GM12873 (cell line): ENCODE results near the gene ASB4.

Experiments used
- TF ChIP-seq, protein P1 (sequence below): IDR thresholded peaks from 2 replicates; pipeline ENCODE4 v1.5.1; 2012; ENCODE audit warnings: low read depth, mild to moderate bottlenecking, moderate library complexity, low read length, control low read depth; ENCODE audit not compliant: insufficient read depth; ENCODE audit errors: missing control alignments

ASB4 gene

DNA sequence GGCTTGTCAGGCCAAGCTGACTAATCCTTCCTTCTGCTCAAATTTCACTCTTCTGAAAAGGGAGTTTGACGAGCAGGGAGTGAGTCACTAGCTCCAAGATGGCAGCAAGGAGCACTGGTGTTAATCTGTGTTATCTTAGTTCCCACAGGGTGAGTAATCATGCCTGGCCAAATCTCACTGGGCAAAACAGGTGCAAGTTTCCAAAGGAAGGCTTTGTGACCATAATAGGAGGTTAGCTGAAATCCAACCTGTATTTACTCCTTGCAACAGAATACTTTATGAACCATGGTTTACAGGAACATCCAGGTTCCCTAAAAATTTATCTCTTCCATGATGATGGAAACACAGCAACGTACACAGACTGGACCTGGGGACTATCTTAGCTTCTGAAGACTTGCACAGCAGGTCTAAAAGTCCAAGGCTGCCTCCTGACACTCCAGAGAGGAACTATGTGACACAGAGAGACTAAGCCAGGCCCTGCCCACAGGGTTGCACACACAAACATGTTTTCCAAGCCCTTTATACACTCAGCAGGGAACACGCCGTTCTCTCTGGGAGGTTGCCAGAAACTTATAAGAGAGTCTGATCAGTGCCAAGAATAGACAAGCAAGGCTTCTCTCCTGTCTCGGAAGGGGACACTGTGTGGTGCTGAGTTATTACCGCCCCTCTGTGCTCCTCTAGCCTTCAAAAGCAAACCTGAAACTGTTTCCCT, 64.2 kb downstream of the ASB4 start:
- TF ChIP-seq, protein P1, sequence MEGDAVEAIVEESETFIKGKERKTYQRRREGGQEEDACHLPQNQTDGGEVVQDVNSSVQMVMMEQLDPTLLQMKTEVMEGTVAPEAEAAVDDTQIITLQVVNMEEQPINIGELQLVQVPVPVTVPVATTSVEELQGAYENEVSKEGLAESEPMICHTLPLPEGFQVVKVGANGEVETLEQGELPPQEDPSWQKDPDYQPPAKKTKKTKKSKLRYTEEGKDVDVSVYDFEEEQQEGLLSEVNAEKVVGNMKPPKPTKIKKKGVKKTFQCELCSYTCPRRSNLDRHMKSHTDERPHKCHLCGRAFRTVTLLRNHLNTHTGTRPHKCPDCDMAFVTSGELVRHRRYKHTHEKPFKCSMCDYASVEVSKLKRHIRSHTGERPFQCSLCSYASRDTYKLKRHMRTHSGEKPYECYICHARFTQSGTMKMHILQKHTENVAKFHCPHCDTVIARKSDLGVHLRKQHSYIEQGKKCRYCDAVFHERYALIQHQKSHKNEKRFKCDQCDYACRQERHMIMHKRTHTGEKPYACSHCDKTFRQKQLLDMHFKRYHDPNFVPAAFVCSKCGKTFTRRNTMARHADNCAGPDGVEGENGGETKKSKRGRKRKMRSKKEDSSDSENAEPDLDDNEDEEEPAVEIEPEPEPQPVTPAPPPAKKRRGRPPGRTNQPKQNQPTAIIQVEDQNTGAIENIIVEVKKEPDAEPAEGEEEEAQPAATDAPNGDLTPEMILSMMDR, result no peak

DNA sequence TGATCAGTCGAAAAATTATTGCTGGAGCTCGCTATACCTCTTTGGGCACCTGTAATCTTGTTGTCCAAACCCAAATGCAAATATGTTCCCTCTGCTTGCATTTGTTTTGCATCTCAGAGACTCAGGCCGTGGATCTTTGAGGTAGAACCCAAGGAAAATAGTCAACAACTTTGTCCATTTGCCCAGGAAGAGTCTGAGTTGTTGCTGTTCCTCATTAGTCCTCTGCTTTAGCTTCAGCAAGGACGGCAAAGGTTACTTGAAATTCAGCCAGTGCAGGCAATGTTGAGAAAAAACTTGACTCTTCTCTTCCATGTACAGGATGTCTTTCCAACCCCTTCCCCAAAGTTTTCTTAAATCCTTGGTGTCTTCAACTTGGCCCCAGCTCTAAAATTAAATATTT, 64.8 kb downstream of the ASB4 start:
- TF ChIP-seq, protein P1, result no peak

DNA sequence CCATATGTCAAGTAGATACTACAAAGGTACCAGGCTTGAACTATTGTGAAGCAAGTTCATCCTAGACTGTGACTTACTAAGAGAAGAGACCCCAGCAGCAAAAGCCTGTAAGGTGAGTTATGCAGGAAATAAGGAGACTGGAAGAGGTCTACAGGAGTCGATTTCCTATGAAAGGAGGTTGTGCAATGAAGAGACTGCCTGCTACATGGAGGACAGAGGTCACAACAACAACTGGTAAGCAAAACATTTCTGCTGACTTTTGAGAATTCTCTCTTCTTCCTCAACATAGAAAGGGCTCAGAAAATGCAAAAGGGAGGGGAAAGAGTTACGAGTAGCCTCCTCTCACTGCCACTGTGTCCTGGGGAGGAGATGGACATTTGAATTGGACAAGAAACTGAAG, 68.2 kb downstream of the ASB4 start:
- TF ChIP-seq, protein P1, result no peak

DNA sequence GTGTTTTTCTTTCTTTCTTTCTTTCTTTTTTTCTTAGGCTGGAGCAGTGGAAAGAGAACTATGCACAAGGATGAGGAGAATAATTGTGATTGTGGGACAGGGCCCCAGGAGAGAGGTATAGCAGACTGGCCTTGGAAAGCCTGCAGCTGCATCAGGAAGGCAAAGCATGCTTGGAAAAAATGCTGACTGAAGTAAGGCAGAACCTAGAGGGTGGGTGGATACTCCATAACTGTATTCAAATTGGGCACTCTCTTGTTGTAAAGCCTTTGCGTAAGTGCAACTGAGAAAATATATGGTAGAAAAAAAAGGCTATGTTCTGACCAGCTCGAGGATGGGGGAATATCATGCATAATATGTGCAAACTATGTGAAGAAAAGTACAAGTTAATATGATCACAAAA, 71.0 kb downstream of the ASB4 start:
- TF ChIP-seq, protein P1, result no peak

DNA sequence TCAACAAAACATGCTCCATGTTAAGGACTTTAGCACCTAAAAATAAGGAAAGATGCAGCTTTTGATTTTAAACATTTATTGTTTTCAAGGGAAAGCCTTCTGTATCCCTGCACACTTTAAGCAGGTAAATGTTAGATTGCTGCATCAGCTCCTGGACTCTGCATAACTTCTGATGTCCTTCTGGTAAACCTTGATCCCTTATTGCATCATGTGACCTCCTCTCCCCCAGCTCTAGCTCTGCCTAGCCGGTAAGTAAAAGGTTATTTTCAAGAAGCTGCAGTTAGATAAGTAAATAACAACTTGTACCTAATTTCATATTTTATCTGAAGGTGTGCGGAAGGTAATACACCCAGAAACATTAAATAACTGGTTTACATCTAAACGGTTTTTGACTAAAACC, 73.1 kb downstream of the ASB4 start:
- TF ChIP-seq, protein P1, result no peak

DNA sequence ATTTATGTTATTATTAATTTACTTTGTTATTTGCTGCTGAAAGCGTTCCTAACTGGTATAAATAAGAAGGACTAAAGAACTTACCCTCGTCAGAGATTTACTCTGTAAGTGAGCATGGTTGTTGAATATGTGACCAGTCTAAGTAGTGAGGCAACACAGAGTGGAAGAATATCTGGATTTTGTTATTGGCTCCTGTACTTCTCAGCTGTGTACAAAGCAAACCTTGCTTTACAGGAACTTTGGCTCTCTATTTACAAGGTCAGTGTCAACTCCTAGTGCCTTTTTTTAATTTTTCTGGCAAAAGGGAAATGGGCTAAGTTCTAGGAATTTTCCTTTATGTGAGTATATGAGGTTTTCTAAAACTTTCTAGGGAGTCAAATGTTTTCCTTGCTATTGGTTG, 74.9 kb downstream of the ASB4 start:
- TF ChIP-seq, protein P1, result no peak

DNA sequence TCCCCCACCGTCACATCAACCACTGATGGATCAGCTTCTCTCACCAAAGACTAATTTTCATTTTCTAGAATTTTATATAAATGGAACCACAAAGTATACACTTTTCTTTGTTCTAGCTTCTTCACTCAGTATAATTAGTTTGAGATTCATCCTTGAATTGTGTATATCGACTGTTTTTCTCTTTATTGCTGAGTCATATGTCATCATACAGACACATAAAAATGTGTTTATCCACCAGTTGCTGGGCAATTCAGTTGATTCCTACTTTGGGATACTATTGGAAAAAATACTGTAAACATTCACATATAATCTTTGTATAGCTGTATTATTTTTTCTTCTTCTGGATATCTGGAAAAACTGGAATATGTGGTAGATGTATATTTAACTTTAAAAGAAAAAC, 84.0 kb downstream of the ASB4 start:
- TF ChIP-seq, protein P1, result no peak
